C4-2B (cell line): ENCODE measurements around the gene TSPAN16.

Experiments used
- ZFX ChIP-seq: fragments of 450-650 bp; IDR thresholded peaks from 2 replicates; pipeline ENCODE4 v1.6.1; 2017
- TF ChIP-seq, protein P1 (sequence below): fragments of 450-650 bp; conservative IDR thresholded peaks from 2 replicates; pipeline ENCODE4 v1.5.1; 2017; ENCODE audit warnings: mild to moderate bottlenecking

DNA sequence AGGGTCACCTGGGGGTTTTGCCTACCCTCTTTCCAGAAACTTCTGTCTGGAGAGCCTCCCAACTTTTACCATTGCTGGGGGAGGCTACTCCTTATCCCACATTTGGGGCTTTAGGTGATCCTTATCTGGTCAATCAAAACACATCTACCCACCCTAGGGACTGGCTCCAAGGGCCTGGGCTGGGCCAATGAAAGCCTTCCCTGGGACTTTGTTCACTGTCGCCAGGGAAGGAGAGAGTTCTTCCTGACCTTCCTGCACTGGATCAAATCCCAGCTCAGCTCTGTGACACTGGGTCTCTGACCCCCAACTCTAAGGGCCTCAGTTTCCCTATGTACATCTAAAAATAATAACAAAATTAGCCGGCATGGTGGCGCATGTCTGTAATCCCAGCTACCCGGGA is 44.7 kb upstream of the TSPAN16 start:
- TF ChIP-seq, protein P1, sequence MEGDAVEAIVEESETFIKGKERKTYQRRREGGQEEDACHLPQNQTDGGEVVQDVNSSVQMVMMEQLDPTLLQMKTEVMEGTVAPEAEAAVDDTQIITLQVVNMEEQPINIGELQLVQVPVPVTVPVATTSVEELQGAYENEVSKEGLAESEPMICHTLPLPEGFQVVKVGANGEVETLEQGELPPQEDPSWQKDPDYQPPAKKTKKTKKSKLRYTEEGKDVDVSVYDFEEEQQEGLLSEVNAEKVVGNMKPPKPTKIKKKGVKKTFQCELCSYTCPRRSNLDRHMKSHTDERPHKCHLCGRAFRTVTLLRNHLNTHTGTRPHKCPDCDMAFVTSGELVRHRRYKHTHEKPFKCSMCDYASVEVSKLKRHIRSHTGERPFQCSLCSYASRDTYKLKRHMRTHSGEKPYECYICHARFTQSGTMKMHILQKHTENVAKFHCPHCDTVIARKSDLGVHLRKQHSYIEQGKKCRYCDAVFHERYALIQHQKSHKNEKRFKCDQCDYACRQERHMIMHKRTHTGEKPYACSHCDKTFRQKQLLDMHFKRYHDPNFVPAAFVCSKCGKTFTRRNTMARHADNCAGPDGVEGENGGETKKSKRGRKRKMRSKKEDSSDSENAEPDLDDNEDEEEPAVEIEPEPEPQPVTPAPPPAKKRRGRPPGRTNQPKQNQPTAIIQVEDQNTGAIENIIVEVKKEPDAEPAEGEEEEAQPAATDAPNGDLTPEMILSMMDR: no peak
- no peak for TF ChIP-seq ZFX
